ENCODE data around the gene CBFA2T2.
A peak's percentile ranks its signal among the peaks of the same experiment; 100 is the strongest.
"Not testable (repeated sequence)": the region's sequence is repeated elsewhere in the genome, so short reads cannot be mapped to it uniquely, and the experiment has no call there.

CBFA2T2 gene

GRCh38 chr20:33481431-33481941 lies 8.4 kb upstream of the CBFA2T2 start:
- H3F3A ChIP-seq (ENCODE audit: low read depth), result no peaks in the 10 kb centered on the region
- H3K36me3 ChIP-seq (ENCODE audit: insufficient read depth, low read length), result no peaks in the 10 kb centered on the region
- H3K9ac ChIP-seq (ENCODE audit: low read depth, low read length, poor library complexity, severe bottlenecking), result no peak overlapping the region
- H3K4me3 ChIP-seq (ENCODE audit: low read length, poor library complexity, severe bottlenecking), result no peak overlapping the region
- H3K9me3 ChIP-seq (ENCODE audit: insufficient read depth, low read depth, low read length), result no peaks in the 10 kb centered on the region
- no peaks in the 10 kb centered on the region for H3K9me2 ChIP-seq (replicated peaks; ENCODE audit: low read depth, low read length)
- no peak for TF ChIP-seq EZH2phosphoT487 (IDR thresholded peaks at IDR 0.05; ENCODE audit: borderline replicate concordance)
- TF ChIP-seq, protein P1, sequence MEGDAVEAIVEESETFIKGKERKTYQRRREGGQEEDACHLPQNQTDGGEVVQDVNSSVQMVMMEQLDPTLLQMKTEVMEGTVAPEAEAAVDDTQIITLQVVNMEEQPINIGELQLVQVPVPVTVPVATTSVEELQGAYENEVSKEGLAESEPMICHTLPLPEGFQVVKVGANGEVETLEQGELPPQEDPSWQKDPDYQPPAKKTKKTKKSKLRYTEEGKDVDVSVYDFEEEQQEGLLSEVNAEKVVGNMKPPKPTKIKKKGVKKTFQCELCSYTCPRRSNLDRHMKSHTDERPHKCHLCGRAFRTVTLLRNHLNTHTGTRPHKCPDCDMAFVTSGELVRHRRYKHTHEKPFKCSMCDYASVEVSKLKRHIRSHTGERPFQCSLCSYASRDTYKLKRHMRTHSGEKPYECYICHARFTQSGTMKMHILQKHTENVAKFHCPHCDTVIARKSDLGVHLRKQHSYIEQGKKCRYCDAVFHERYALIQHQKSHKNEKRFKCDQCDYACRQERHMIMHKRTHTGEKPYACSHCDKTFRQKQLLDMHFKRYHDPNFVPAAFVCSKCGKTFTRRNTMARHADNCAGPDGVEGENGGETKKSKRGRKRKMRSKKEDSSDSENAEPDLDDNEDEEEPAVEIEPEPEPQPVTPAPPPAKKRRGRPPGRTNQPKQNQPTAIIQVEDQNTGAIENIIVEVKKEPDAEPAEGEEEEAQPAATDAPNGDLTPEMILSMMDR (conservative IDR thresholded peaks at IDR 0.05; ENCODE audit: low read length), result no peak
- H3K4me2 ChIP-seq (ENCODE audit: low read depth, low read length, poor library complexity, severe bottlenecking), result no peak overlapping the region
- H3K79me2 ChIP-seq (ENCODE audit: insufficient read depth, low read length), result no peaks in the 10 kb centered on the region
- H3K27me3 ChIP-seq (ENCODE audit: insufficient read depth, low read length, poor library complexity, severe bottlenecking), result no peaks in the 10 kb centered on the region
- H2AFZ ChIP-seq (ENCODE audit: low read length), result no peak overlapping the region
- no peaks in the 10 kb centered on the region for H4K20me1 ChIP-seq (ENCODE audit: insufficient read depth, low read length, poor library complexity, severe bottlenecking)
- no peaks in the 10 kb centered on the region for H3K4me1 ChIP-seq (ENCODE audit: insufficient read depth, low read length, poor library complexity, severe bottlenecking)

DNA sequence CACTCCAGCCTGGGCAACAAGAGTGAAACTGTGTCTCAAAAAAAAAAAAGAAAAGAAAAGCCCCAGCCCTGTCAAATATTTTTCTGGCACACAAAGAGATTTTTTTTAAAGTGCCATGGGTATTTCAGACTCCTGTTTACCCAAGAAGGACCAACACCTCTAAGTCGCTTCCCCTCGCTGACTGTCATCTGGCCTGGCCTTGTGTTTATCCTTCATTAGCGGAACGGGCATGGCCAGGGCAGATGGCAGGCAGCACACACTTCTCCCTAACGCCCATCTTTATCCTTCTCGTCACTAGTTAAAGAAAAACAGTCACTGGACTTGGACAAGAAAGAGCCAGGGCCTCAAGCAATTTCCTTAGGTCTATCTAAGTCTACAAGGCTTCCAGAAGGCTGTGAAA lies 7.3 kb upstream of the CBFA2T2 start:
- H3K9ac ChIP-seq (ENCODE audit: low read depth, low read length, poor library complexity, severe bottlenecking), result no peak overlapping the region
- H3K9me2 ChIP-seq (replicated peaks; ENCODE audit: low read depth, low read length), result no peaks in the 10 kb centered on the region
- H3K36me3 ChIP-seq (ENCODE audit: insufficient read depth, low read length), result no peaks in the 10 kb centered on the region
- H3K4me3 ChIP-seq (ENCODE audit: low read length, poor library complexity, severe bottlenecking), result no peak overlapping the region
- H3F3A ChIP-seq (ENCODE audit: low read depth), result no peaks in the 10 kb centered on the region
- H3K79me2 ChIP-seq (ENCODE audit: insufficient read depth, low read length), result no peaks in the 10 kb centered on the region
- H3K27me3 ChIP-seq (ENCODE audit: insufficient read depth, low read length, poor library complexity, severe bottlenecking), result no peaks in the 10 kb centered on the region
- H2AFZ ChIP-seq (ENCODE audit: low read length), result no peak overlapping the region
- TF ChIP-seq EZH2phosphoT487 (IDR thresholded peaks at IDR 0.05; ENCODE audit: borderline replicate concordance), result no peak
- TF ChIP-seq, protein P1 (conservative IDR thresholded peaks at IDR 0.05; ENCODE audit: low read length), result no peak
- H3K4me1 ChIP-seq (ENCODE audit: insufficient read depth, low read length, poor library complexity, severe bottlenecking), result no peaks in the 10 kb centered on the region
- no peak overlapping the region for H3K4me2 ChIP-seq (ENCODE audit: low read depth, low read length, poor library complexity, severe bottlenecking)
- no peaks in the 10 kb centered on the region for H4K20me1 ChIP-seq (ENCODE audit: insufficient read depth, low read length, poor library complexity, severe bottlenecking)
- no peaks in the 10 kb centered on the region for H3K9me3 ChIP-seq (ENCODE audit: insufficient read depth, low read depth, low read length)

DNA sequence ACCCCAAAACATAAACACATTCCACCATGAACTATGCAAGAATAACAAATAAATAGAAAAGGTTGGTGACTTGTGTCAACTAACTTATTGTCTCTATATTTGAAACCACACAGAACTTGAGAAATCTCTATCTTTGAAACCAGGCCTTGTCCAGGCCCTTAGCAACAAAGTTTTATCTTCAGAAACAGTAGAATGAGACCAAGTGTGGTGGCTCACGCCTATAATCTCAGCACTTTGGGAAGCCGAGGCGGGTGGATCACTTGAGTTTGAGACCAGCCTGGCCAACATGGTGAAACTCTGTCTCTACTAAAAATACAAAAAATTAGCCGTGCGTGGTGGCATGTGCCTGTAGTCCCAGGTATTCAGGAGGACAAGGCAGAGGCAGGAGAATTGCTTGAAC lies 6.7 kb upstream of the CBFA2T2 start:
- H4K20me1 ChIP-seq (ENCODE audit: insufficient read depth, low read length, poor library complexity, severe bottlenecking); H3K4me2 ChIP-seq (ENCODE audit: low read depth, low read length, poor library complexity, severe bottlenecking); H3K79me2 ChIP-seq (ENCODE audit: insufficient read depth, low read length); H3K9me3 ChIP-seq (ENCODE audit: insufficient read depth, low read depth, low read length); H3K27me3 ChIP-seq (ENCODE audit: insufficient read depth, low read length, poor library complexity, severe bottlenecking); H3K4me1 ChIP-seq (ENCODE audit: insufficient read depth, low read length, poor library complexity, severe bottlenecking); H3K4me3 ChIP-seq (ENCODE audit: low read length, poor library complexity, severe bottlenecking); H3F3A ChIP-seq (ENCODE audit: low read depth); H3K36me3 ChIP-seq (ENCODE audit: insufficient read depth, low read length); H3K9ac ChIP-seq (ENCODE audit: low read depth, low read length, poor library complexity, severe bottlenecking); H3K9me2 ChIP-seq (replicated peaks; ENCODE audit: low read depth, low read length); H2AFZ ChIP-seq (ENCODE audit: low read length): not testable (repeated sequence)

DNA sequence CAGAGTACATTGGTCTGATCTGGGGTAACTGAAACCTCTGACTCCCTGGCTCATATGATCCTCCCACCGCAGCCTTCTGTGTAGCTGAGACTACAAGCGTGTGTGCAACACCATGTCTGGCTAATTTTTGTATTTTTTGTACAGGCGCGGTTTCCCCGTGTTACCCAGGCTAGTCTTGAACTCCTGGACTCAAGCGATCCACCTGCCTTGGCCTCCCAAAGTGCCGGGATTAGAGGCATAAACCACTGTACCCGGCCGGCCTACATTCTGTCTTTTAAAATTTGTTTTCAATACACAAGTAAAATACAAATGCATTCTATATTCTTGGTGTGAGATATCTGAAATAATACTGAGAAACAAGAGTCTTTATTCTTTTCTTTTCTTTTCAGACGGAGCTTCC lies 1.7 kb upstream of the CBFA2T2 start:
- Histone ChIP-seq H3K9me3 (ENCODE audit: insufficient read depth, low read depth, low read length) (no peaks in the 10 kb centered on the region), H3K4me1 (ENCODE audit: insufficient read depth, low read length, poor library complexity, severe bottlenecking) (peaks cover 16% of the 10 kb centered on the region), H3K79me2 (ENCODE audit: insufficient read depth, low read length) (peaks cover 29% of the 10 kb centered on the region), H3K27me3 (ENCODE audit: insufficient read depth, low read length, poor library complexity, severe bottlenecking) (no peaks in the 10 kb centered on the region), H3K4me3 (ENCODE audit: low read length, poor library complexity, severe bottlenecking) (no peak overlapping the region), H3F3A (ENCODE audit: low read depth) (no peaks in the 10 kb centered on the region), H2AFZ (ENCODE audit: low read length) (no peak overlapping the region), H3K9ac (ENCODE audit: low read depth, low read length, poor library complexity, severe bottlenecking) (no peak overlapping the region), H4K20me1 (ENCODE audit: insufficient read depth, low read length, poor library complexity, severe bottlenecking) (peaks cover 20% of the 10 kb centered on the region), H3K9me2 (replicated peaks; ENCODE audit: low read depth, low read length) (no peaks in the 10 kb centered on the region), H3K4me2 (ENCODE audit: low read depth, low read length, poor library complexity, severe bottlenecking) (no peak overlapping the region), H3K36me3 (ENCODE audit: insufficient read depth, low read length) (no peaks in the 10 kb centered on the region)
- TF ChIP-seq EZH2phosphoT487 (IDR thresholded peaks at IDR 0.05; ENCODE audit: borderline replicate concordance), result no peak
- TF ChIP-seq, protein P1 (conservative IDR thresholded peaks at IDR 0.05; ENCODE audit: low read length), result no peak

DNA sequence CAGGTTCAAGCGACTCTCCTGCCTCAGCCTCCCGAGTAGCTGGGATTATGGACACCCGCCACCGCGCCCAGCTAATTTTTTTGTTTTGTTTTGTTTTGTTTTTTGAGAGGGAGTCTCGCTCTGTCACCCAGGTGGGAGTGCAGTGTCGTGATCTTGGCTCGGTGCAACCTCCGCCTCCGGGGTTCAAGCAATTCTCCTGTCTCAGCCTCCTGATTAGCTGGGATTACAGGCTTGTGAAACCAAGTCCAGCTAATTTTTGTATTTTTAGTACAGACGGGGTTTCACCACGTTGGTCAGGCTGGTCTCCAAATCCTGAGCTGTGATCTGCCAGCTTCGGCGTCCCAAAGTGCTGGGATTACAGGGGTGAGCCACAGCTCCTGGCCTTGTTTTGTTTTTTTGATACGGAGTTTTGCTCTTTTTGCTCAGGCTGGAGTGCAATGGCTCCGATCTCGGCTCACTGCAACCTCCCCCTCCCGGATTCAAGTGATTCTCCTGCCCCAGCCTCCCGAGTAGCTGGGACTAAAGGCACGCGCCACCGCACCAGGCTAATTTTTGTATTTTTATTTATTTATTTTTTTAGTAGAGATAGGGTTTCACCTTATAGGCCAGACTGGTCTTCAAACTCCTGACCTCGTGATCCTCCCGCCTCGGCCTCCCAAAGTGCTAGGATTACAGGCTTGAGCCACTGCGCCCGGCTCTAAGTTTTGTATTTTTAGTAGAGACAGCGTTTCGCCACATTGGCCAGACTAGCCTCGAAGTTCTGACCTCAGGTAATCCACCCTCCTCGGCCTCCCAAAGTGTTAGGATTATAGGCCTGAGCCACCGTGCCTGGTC lies 1.0 kb upstream of the CBFA2T2 start:
- not testable (repeated sequence) for H3F3A ChIP-seq (ENCODE audit: low read depth); H3K27me3 ChIP-seq (ENCODE audit: insufficient read depth, low read length, poor library complexity, severe bottlenecking); H3K9me2 ChIP-seq (replicated peaks; ENCODE audit: low read depth, low read length); H3K36me3 ChIP-seq (ENCODE audit: insufficient read depth, low read length); H3K9me3 ChIP-seq (ENCODE audit: insufficient read depth, low read depth, low read length)
- peak overlapping the region; percentile 79; the same call in 1 of the 2 replicates for H2AFZ ChIP-seq (ENCODE audit: low read length)
- peaks cover 23% of the 10 kb centered on the region for H4K20me1 ChIP-seq (ENCODE audit: insufficient read depth, low read length, poor library complexity, severe bottlenecking)
- H3K4me2 ChIP-seq (ENCODE audit: low read depth, low read length, poor library complexity, severe bottlenecking), result peak overlapping the region; percentile 64
- peaks cover 36% of the 10 kb centered on the region for H3K79me2 ChIP-seq (ENCODE audit: insufficient read depth, low read length)
- H3K4me3 ChIP-seq (ENCODE audit: low read length, poor library complexity, severe bottlenecking), result peak overlapping the region; percentile 83
- H3K9ac ChIP-seq (ENCODE audit: low read depth, low read length, poor library complexity, severe bottlenecking), result peak overlapping the region; percentile 74
- H3K4me1 ChIP-seq (ENCODE audit: insufficient read depth, low read length, poor library complexity, severe bottlenecking), result peaks cover 19% of the 10 kb centered on the region

Data from Loucy (cell line).